ENCODE data around the gene SEC14L3. TPM values are rescaled to one million over a fixed set of nuclear protein-coding genes. Genes with fewer than 3 reads are reported as not detected.

The SEC14L3 gene
- total and polyA plus RNA-seq, 9 donors, result not detected

DNA sequence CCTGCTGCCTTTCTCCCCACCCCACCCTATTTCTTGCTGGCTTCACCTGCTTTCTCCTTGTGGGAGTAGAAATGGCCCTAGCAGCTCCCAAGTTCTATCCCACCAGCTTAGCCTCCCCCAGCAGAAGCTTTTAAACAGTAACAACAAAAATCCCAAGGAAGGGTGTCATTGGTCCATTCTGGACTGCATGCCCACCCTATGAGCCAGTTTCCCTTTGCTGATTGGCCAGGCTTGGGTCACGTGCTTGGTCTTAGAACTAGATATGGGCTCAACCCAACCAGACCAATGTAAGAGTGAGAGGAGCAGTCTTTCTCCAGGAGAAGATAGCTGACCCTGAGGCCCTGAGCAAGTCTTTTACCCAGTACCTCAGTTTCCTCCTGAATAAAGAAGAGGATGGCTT, 43.9 kb downstream of the SEC14L3 start:
- TF ChIP-seq, protein P1, sequence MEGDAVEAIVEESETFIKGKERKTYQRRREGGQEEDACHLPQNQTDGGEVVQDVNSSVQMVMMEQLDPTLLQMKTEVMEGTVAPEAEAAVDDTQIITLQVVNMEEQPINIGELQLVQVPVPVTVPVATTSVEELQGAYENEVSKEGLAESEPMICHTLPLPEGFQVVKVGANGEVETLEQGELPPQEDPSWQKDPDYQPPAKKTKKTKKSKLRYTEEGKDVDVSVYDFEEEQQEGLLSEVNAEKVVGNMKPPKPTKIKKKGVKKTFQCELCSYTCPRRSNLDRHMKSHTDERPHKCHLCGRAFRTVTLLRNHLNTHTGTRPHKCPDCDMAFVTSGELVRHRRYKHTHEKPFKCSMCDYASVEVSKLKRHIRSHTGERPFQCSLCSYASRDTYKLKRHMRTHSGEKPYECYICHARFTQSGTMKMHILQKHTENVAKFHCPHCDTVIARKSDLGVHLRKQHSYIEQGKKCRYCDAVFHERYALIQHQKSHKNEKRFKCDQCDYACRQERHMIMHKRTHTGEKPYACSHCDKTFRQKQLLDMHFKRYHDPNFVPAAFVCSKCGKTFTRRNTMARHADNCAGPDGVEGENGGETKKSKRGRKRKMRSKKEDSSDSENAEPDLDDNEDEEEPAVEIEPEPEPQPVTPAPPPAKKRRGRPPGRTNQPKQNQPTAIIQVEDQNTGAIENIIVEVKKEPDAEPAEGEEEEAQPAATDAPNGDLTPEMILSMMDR (IDR thresholded peaks at IDR 0.05), result no peak
- intact Hi-C loops (cut with DNase I), result loop anchor here in 1 of 4 donors (10.0 kb wide), 1 partner anchor 167 kb away; the partner anchor contains the start of gene PES1
- Histone ChIP-seq H3K9me3 (no peaks in the 10 kb centered on the region), H3K27ac (no peak overlapping the region), H3K27me3 (no peaks in the 10 kb centered on the region), H3K4me1 (ENCODE audit: insufficient read depth) (peaks cover 1% of the 10 kb centered on the region), H3K36me3 (no peaks in the 10 kb centered on the region), H3K4me3 (no peak overlapping the region)
- DNase-seq, result no peak
- WGBS, 3 donors, result 68 to 93% (median 83%) methylated on average over 1 of the region's 1 CpG

DNA sequence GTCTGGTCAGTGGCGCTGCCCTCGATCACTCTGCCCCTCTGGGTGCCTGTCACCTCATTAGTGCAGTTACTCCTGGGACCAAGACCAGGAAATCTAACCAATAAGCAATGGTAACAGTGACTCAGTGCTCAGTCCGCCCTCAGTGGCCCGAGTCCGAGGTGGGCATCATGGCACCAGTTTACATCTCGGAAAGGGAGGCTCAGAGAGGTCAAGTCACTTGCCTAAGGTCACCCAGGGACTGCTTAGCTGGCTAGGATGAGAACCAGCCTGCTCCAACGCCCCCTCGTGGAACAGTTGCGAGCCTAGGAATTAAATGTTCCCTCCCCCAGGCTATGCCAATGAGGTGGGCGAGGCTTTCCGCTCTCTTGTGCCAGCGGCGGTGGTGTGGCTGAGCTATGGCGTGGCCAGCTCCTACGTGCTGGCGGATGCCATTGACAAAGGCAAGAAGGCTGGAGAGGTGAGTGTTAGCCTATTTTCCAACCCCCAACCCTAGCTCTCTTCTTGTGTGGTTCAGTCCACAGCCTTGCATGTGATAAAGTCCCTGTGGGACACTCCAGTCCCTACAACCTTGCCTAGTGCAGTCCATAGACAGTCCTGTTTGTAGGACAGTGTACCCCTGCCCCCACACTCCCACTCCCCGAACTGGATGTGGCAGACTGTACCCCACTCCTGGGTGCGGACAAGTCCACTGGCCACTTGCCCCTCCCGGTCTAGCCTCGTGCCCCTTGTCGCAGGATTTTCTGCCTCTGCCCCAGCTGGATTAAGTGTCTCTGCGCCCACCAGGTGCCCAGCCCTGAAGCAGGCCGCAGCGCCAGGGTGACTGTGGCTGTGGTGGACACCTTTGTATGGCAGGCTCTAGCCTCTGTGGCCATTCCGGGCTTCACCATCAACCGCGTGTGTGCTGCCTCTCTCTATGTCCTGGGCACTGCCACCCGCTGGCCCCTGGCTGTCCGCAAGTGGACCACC, 45.1 kb downstream of the SEC14L3 start:
- intact Hi-C loops (cut with DNase I), result loop anchor here in 1 of 4 donors (10.0 kb wide), 1 partner anchor 168 kb away; the partner anchor contains the start of gene PES1
- peak; percentile 59 to 75 (median 70) for DNase-seq
- Histone ChIP-seq H3K27me3 (no peaks in the 10 kb centered on the region), H3K9me3 (no peaks in the 10 kb centered on the region), H3K4me3 (peak overlapping the region; percentile 55), H3K36me3 (no peaks in the 10 kb centered on the region), H3K4me1 (ENCODE audit: insufficient read depth) (peaks cover 6% of the 10 kb centered on the region), H3K27ac (peak overlapping the region; percentile 26 to 85)
- 65 to 67% (median 67%) methylated on average over 29 of the region's 29 CpGs for WGBS, 3 donors
- TF ChIP-seq POLR2A (IDR thresholded peaks at IDR 0.05) (no peak), EP300 (IDR thresholded peaks at IDR 0.05) (no peak)
- TF ChIP-seq, protein P1 (IDR thresholded peaks at IDR 0.05), result no peak

DNA sequence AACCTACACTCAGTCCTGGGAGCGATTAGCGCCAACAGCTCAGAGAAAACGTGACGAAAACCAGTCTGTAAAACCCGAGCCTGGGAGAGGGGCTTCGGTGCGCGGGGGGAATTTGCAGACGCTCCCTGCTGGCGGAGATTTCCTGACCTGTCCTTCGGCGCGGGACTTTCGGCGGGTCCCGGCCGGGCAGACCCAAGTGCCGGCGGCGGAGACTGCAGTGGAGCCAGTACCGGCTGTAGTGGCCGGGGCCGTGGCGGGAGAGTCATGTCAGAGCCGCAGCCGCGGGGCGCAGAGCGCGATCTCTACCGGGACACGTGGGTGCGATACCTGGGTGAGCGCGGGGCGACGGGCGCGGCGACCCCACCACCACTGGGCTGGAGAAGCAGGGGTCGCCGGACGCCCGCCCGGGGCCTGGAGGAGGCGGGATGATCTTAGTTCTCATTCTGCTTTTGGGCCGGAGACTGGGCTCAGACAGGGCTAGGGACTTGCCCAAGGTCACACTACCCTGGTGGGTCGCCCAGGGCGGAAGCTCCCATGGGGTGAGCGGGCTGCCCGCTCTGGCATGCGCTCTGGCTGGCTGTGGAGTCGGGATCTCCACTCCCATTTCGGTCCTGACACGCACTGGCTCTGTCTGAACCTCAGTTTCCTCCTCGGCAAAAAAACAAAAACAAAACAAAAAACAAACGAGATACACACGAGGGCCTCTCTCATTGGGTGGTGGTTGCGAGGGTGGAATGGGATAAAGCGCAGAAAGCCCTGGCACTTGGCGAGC, 46.0 kb downstream of the SEC14L3 start, which contains the start of gene MTFP1:
TSS of gene MTFP1 (plus strand) at position 153 of the 772 bp plus-strand sequence. CDS start at position 265, 112 bp downstream.
- peaks cover 6% of the 10 kb centered on the region for H3K4me1 ChIP-seq (ENCODE audit: insufficient read depth)
- H3K36me3 ChIP-seq, result no peaks in the 10 kb centered on the region
- H3K27me3 ChIP-seq, result no peaks in the 10 kb centered on the region
- WGBS, 3 donors, result 1 to 4% (median 1%) methylated on average over 41 to 61 of the region's 61 CpGs
- intact Hi-C loops (cut with DNase I), result loop anchor here in 1 of 4 donors (10.0 kb wide), 1 partner anchor 169 kb away; the partner anchor contains the start of gene PES1
- H3K9me3 ChIP-seq, result no peaks in the 10 kb centered on the region
- peak; percentile 68 to 77 (median 71) for DNase-seq
- H3K27ac ChIP-seq, result peak within 1 kb of the TSS; percentile 37 to 97
- peak within 1 kb of the TSS; percentile 55 for H3K4me3 ChIP-seq
- no peak for TF ChIP-seq EP300 (IDR thresholded peaks at IDR 0.05)
- TF ChIP-seq POLR2A (IDR thresholded peaks at IDR 0.05), result no peak
- TF ChIP-seq, protein P1 (IDR thresholded peaks at IDR 0.05), result no peak

DNA sequence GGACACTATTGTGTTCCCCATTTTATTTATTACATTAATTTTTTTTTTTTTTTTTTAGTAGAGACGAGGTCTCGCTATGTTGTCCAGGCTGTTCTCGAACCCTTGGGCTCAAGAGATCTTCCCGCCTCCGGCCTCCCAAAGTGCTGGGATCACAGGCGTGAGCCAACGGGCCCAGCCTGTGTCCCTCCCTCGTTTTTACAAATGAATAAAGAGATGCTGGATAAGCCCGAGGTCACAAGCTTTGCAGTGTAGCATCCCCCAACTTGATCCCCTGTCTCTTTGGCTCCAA, 46.5 kb downstream of the SEC14L3 start:
- 2 to 5% (median 3%) methylated on average over 9 of the region's 9 CpGs for WGBS, 3 donors
- peak overlapping the region; percentile 26 to 85 for H3K27ac ChIP-seq
- intact Hi-C loops (cut with DNase I), result loop anchor here in 1 of 4 donors (10.0 kb wide), 1 partner anchor 170 kb away; the partner anchor contains the start of gene PES1
- H3K4me3 ChIP-seq, result peak overlapping the region; percentile 55
- no peaks in the 10 kb centered on the region for H3K36me3 ChIP-seq
- H3K4me1 ChIP-seq (ENCODE audit: insufficient read depth), result peaks cover 6% of the 10 kb centered on the region
- H3K27me3 ChIP-seq, result no peaks in the 10 kb centered on the region
- TF ChIP-seq EP300 (IDR thresholded peaks at IDR 0.05), result no peak
- TF ChIP-seq, protein P1 (IDR thresholded peaks at IDR 0.05), result no peak
- no peak for TF ChIP-seq POLR2A (IDR thresholded peaks at IDR 0.05)
- no peaks in the 10 kb centered on the region for H3K9me3 ChIP-seq
- DNase-seq, result no peak

All from ovary (tissue), 9 donors.